GM18909 (cell line): ENCODE data around the gene CACNB4.
"Not testable (repeated sequence)": the region's sequence is repeated elsewhere in the genome, so short reads cannot be mapped to it uniquely, and the experiment has no call there.

Source experiments
- ATAC-seq: cut with Tn5 transposase; IDR thresholded peaks from one replicate; pipeline ENCODE4 v1.9.1; 2021; ENCODE audit warnings: mild to moderate bottlenecking; ENCODE audit not compliant: unreplicated experiment, poor library complexity

The CACNB4 gene

GRCh38 chr2:151952691-151953456 lies 146.0 kb downstream of the CACNB4 start:
- ATAC-seq = no peak

GRCh38 chr2:151947813-151948165 lies 151.1 kb downstream of the CACNB4 start:
- peak; percentile 78 for ATAC-seq

GRCh38 chr2:151946899-151947812 lies 151.7 kb downstream of the CACNB4 start:
- ATAC-seq = peak; percentile 78

- ATAC-seq = no peak
Measured at GRCh38 chr2:151946250-151946884, 152.5 kb downstream of the CACNB4 start.

GRCh38 chr2:151945602-151946001 lies 153.2 kb downstream of the CACNB4 start:
- no peak for ATAC-seq

GRCh38 chr2:151945186-151945585 lies 153.7 kb downstream of the CACNB4 start:
- no peak for ATAC-seq

GRCh38 chr2:151943461-151943860 lies 155.4 kb downstream of the CACNB4 start:
- no peak for ATAC-seq

- ATAC-seq = not testable (repeated sequence)
Measured at GRCh38 chr2:151942540-151943205, 156.2 kb downstream of the CACNB4 start.

GRCh38 chr2:151937966-151938365 lies 160.9 kb downstream of the CACNB4 start:
- no peak for ATAC-seq

- ATAC-seq = no peak
Measured at GRCh38 chr2:151936626-151937025, 162.2 kb downstream of the CACNB4 start.

- ATAC-seq = no peak
Measured at GRCh38 chr2:151933266-151933804, 165.5 kb downstream of the CACNB4 start.

GRCh38 chr2:151931756-151932155 lies 167.1 kb downstream of the CACNB4 start:
- ATAC-seq = no peak

GRCh38 chr2:151931030-151931611 lies 167.7 kb downstream of the CACNB4 start:
- ATAC-seq = no peak

GRCh38 chr2:151930042-151930441 lies 168.8 kb downstream of the CACNB4 start:
- ATAC-seq = no peak

- ATAC-seq = no peak
Measured at GRCh38 chr2:151928380-151928779, 170.5 kb downstream of the CACNB4 start.

- no peak for ATAC-seq
Measured at GRCh38 chr2:151927501-151928221, 171.2 kb downstream of the CACNB4 start.

- ATAC-seq = no peak
Measured at GRCh38 chr2:151922845-151923666, 175.8 kb downstream of the CACNB4 start.

GRCh38 chr2:151919786-151920185 lies 179.1 kb downstream of the CACNB4 start:
- ATAC-seq = no peak
